Adrenal gland (tissue), 12 donors: ENCODE data around the gene LRRC4C. TPM values are rescaled to one million over a fixed set of nuclear protein-coding genes. Genes with fewer than 3 reads are reported as not detected.
A peak's percentile ranks its signal among the peaks of the same experiment; 100 is the strongest.

Source experiments
- DNase-seq, 7 donors: peaks; one replicate each; pipeline ENCODE4 v3.0.0-alpha.2; 2019 to 2020
- H3K27ac ChIP-seq, 5 donors: fragments of 200-600 bp; sonication (generic) in 4 of 5; 1 replicate in 3 of 5; 2 replicates in 2 of 5; pipeline versions ENCODE4 v1.5.1 to v1.8.0; 2016 to 2020; ENCODE audit warnings: mild to moderate bottlenecking in 1 of 5
- H3K27me3 ChIP-seq: fragments of 200-600 bp; 2 replicates; pipeline ENCODE4 v1.8.0; 2021
- H3K36me3 ChIP-seq, 2 donors: fragments of 200-600 bp; replicated peaks in 1 of 2; 1 replicate in 1 of 2; 2 replicates in 1 of 2; pipeline versions ENCODE4 v1.5.1 to v1.8.0; 2018 to 2022
- H3K4me1 ChIP-seq, 2 donors: fragments of 200-600 bp; replicated peaks in 1 of 2; 1 replicate in 1 of 2; 2 replicates in 1 of 2; pipeline versions ENCODE4 v1.5.1 to v1.8.0; 2018 to 2021
- H3K4me3 ChIP-seq, 4 donors: fragments of 200-600 bp; sonication (generic) in 3 of 4; one replicate each; pipeline ENCODE4 v1.5.1; 2016 to 2018
- H3K9me3 ChIP-seq, 3 donors: fragments of 200-600 bp; sonication (generic) in 1 of 3; replicated peaks in 1 of 3; 1 replicate in 2 of 3; 2 replicates in 1 of 3; pipeline versions ENCODE4 v1.5.1 to v1.8.0; 2016 to 2021
- POLR2A ChIP-seq, 2 donors: fragments of 450-650 bp; IDR thresholded peaks; one replicate each; pipeline ENCODE4 v1.6.1; 2017; ENCODE audit warnings: antibody characterized with exemption in 2 of 2, mild to moderate bottlenecking in 2 of 2, moderate library complexity in 1 of 2
- WGBS, 4 donors: extraction: QIAGEN DNeasy Blood & Tissue Kit in 2 of 4; methylation state at CpG; one replicate each; pipeline versions ENCODE4 v1.1.5 to v1.1.7; 2013 to 2017; 5-methylcytosine and 5-hydroxymethylcytosine counted together
- intact Hi-C, 2 donors: fragments of 100-400 bp; cut with DNase I; formaldehyde crosslinking; loops; one replicate each; pipeline versions ENCODE4 v1.14.1 to v1.15.0; 2022 to 2023
- polyA plus RNA-seq, 3 donors: library from polyadenylated mRNA; stranded (reverse); fragments of 200-250 nt in 2 of 3; fragments of 350-450 nt in 1 of 3; fragmentation: Illumina TruSeq in 1 of 3; extraction: RNeasy Lipid Tissue Mini Kit (QIAGEN cat#74804) in 1 of 3; gene quantifications; one replicate each; pipeline ENCODE4 v1.2.3, GENCODE V29; 2013 to 2014
- total RNA-seq, 9 donors: library from RNA; depleted of rRNA in 4 of 9; stranded (reverse); fragments of >200 nt in 4 of 9; fragments of 120-200 nt in 1 of 9; fragmentation: NEBNext Ultra II Directional in 1 of 9; extraction: Animal tissue kit (Norgen Biotek cat#: 25700) in 1 of 9; gene quantifications; one replicate each; pipeline versions ENCODE4 v1.1.0 to v1.2.4, GENCODE V29; 2013 to 2023
- TF ChIP-seq, protein P1 (sequence below), 6 experiments: fragments of 450-650 bp in 4 of 6; fragments of 200-600 bp in 2 of 6; sonication (generic) in 1 of 6; IDR thresholded peaks; 1 replicate in 5 of 6; 2 replicates in 1 of 6; pipeline versions ENCODE4 v1.5.1 to v1.8.0; 2016 to 2021; ENCODE audit warnings: antibody characterized with exemption in 6 of 6, mild to moderate bottlenecking in 2 of 6, moderate library complexity in 1 of 6
- donor health status: healthy with polysubstance abuse.
- donor health status: Bipolar disorder and iron deficiency.
- donor health status: DM: yes; HTN: yes; CAD: no.
- donor health status: DM: no; HTN: no; CAD: no.
- donor health status: DM: no; HTN: no; CAD: no.
- donor health status: DM: yes; HTN: yes; CAD: no.

The LRRC4C gene
- total and polyA plus RNA-seq, 12 donors: 1.0 to 10.6 (median 5.5) TPM

DNA sequence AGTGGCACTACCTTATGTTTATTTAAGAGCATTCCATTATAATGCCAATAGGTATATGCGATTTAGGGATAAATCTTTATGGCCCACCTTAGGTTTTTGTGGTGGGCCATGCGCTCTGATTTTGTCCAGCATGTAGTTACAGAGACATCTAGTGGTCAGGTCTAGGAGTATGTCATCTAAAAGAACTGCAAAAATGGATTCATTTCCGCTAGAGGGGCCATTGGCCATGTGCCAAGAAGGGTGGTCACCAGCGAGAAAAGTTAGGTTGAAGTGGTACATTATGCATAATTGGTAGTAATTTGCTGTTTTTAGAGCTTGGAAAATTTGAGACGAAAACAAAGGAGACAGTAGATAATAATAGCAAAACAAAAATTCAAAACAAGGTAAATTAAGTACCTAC is 27.7 kb downstream of the LRRC4C start:
- no peaks in the 10 kb centered on the region for H3K36me3 ChIP-seq
- no peaks in the 10 kb centered on the region for H3K4me1 ChIP-seq
- WGBS, 4 donors: 53 to 60% (median 59%) methylated on average over 5 of the region's 5 CpGs
- H3K27me3 ChIP-seq: no peaks in the 10 kb centered on the region
- H3K9me3 ChIP-seq: no peaks in the 10 kb centered on the region
- no peak for DNase-seq
- intact Hi-C loops: no loop called here
- H3K4me3 ChIP-seq: no peak overlapping the region
- H3K27ac ChIP-seq: no peak overlapping the region
- no peak for TF ChIP-seq POLR2A (IDR thresholded peaks at IDR 0.05)
- TF ChIP-seq, protein P1, sequence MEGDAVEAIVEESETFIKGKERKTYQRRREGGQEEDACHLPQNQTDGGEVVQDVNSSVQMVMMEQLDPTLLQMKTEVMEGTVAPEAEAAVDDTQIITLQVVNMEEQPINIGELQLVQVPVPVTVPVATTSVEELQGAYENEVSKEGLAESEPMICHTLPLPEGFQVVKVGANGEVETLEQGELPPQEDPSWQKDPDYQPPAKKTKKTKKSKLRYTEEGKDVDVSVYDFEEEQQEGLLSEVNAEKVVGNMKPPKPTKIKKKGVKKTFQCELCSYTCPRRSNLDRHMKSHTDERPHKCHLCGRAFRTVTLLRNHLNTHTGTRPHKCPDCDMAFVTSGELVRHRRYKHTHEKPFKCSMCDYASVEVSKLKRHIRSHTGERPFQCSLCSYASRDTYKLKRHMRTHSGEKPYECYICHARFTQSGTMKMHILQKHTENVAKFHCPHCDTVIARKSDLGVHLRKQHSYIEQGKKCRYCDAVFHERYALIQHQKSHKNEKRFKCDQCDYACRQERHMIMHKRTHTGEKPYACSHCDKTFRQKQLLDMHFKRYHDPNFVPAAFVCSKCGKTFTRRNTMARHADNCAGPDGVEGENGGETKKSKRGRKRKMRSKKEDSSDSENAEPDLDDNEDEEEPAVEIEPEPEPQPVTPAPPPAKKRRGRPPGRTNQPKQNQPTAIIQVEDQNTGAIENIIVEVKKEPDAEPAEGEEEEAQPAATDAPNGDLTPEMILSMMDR (IDR thresholded peaks at IDR 0.05): peak in 5 of 6 experiments; percentile 23 to 65 (median 53)

GRCh38 chr11:41419901-41420300 is 39.6 kb downstream of the LRRC4C start:
- H3K4me3 ChIP-seq: no peak overlapping the region
- no peaks in the 10 kb centered on the region for H3K27me3 ChIP-seq
- no peaks in the 10 kb centered on the region for H3K36me3 ChIP-seq
- intact Hi-C loops: no loop called here
- no peak overlapping the region for H3K27ac ChIP-seq
- 92 to 97% (median 94%) methylated on average over 4 of the region's 4 CpGs for WGBS, 4 donors
- H3K9me3 ChIP-seq: no peaks in the 10 kb centered on the region
- TF ChIP-seq POLR2A (IDR thresholded peaks at IDR 0.05): no peak
- TF ChIP-seq, protein P1 (IDR thresholded peaks at IDR 0.05): no peak
- H3K4me1 ChIP-seq: no peaks in the 10 kb centered on the region
- DNase-seq: no peak

DNA sequence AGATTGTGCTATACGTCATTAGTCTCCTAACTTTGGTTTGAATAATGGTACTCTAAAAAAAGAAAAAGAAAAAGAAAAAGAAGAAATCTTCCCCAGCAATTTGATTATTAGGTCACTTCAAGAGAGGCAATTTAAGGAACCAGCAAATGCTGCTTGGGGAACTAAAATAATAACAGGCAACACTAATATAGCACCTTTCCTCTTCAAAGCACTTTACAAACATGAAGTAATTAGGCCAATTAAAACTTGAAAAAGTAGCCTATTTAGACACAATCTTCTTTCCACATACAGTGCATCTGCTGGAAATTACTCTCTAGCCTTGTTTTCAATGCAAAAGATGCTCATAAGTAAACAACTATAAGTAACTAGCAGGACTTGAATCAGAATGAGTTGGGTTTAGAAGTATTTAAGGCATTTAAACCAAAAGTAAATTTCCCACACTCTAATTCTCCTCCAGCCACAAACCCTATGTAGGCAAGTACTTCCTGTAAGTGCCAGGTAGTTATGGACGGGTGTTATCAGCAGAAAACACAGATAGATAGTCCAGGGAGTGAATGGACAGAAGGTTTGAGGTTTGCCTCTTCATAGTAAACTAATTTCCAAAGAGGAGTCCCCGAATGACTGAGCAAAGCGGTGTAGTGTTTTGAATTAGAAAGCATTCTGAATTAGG is 44.5 kb downstream of the LRRC4C start:
- no peaks in the 10 kb centered on the region for H3K4me1 ChIP-seq
- 75 to 84% (median 78%) methylated on average over 4 of the region's 4 CpGs for WGBS, 4 donors
- intact Hi-C loops: no loop called here

GRCh38 chr11:41413843-41414242 is 45.6 kb downstream of the LRRC4C start:
- TF ChIP-seq POLR2A (IDR thresholded peaks at IDR 0.05): no peak
- TF ChIP-seq, protein P1 (IDR thresholded peaks at IDR 0.05): no peak

More for the DNA sequence above, 44.5 kb downstream of the LRRC4C start:
- Histone ChIP-seq H3K9me3 (no peaks in the 10 kb centered on the region), H3K36me3 (no peaks in the 10 kb centered on the region), H3K4me3 (no peak overlapping the region), H3K27me3 (no peaks in the 10 kb centered on the region), H3K27ac (no peak overlapping the region)
- no peak for DNase-seq
- no peak for TF ChIP-seq POLR2A (IDR thresholded peaks at IDR 0.05)
- TF ChIP-seq, protein P1 (IDR thresholded peaks at IDR 0.05): no peak

More at GRCh38 chr11:41413843-41414242, 45.6 kb downstream of the LRRC4C start:
- intact Hi-C loops: no loop called here
- Histone ChIP-seq H3K9me3 (no peaks in the 10 kb centered on the region), H3K4me1 (no peaks in the 10 kb centered on the region), H3K36me3 (no peaks in the 10 kb centered on the region), H3K4me3 (no peak overlapping the region), H3K27me3 (no peaks in the 10 kb centered on the region), H3K27ac (no peak overlapping the region)
- WGBS, 4 donors: 28 to 50% (median 45%) methylated on average over 3 of the region's 3 CpGs
- no peak for DNase-seq
